Endothelial cell (in vitro differentiated cells): Measurements from ENCODE around the gene ENDOU. TPM values are rescaled to one million over a fixed set of nuclear protein-coding genes. Genes with fewer than 3 reads are reported as not detected.
"Not testable (repeated sequence)": the region's sequence is repeated elsewhere in the genome, so short reads cannot be mapped to it uniquely, and the experiment has no call there.

ENCODE experiments used
- DNase-seq: peaks from one replicate; pipeline ENCODE4 v3.0.0; 2021; ENCODE audit warnings: low spot score
- H3K27ac Mint-ChIP-seq: one replicate; pipeline ENCODE4 v1.8.0; 2021; ENCODE audit warnings: mixed read lengths, inconsistent platforms; ENCODE audit not compliant: unreplicated experiment
- H3K27me3 Mint-ChIP-seq: one replicate; pipeline ENCODE4 v1.8.0; 2021; ENCODE audit warnings: mild to moderate bottlenecking, moderate library complexity, mixed read lengths, inconsistent platforms; ENCODE audit not compliant: unreplicated experiment
- H3K36me3 Mint-ChIP-seq: one replicate; pipeline ENCODE4 v1.8.0; 2021; ENCODE audit warnings: mild to moderate bottlenecking, low read depth, mixed read lengths, inconsistent platforms; ENCODE audit not compliant: unreplicated experiment
- H3K4me1 Mint-ChIP-seq: one replicate; pipeline ENCODE4 v1.8.0; 2021; ENCODE audit warnings: mild to moderate bottlenecking, mixed read lengths, inconsistent platforms; ENCODE audit not compliant: unreplicated experiment
- H3K4me3 Mint-ChIP-seq: one replicate; pipeline ENCODE4 v1.8.0; 2021; ENCODE audit warnings: mild to moderate bottlenecking, mixed read lengths, inconsistent platforms; ENCODE audit not compliant: unreplicated experiment
- H3K9me3 Mint-ChIP-seq: one replicate; pipeline ENCODE4 v1.8.0; 2021; ENCODE audit warnings: mixed read lengths, inconsistent platforms; ENCODE audit not compliant: unreplicated experiment
- total RNA-seq: library from RNA; stranded (reverse); fragmentation: NEBNext Ultra II Directional; extraction: Animal tissue kit (Norgen Biotek cat#: 25700); gene quantifications from one replicate; pipeline ENCODE4 v1.2.1, GENCODE V29; 2021; ENCODE audit not compliant: unreplicated experiment
- TF ChIP-seq, protein P1 (sequence below): fragments of 200-600 bp; sonication (generic); IDR thresholded peaks from one replicate; pipeline ENCODE4 v1.5.0; 2021; ENCODE audit warnings: antibody characterized with exemption; ENCODE audit not compliant: unreplicated experiment

The ENDOU gene
- total RNA-seq, 1 donor from 2014 or later, result 1.6 TPM

- TF ChIP-seq, protein P1, sequence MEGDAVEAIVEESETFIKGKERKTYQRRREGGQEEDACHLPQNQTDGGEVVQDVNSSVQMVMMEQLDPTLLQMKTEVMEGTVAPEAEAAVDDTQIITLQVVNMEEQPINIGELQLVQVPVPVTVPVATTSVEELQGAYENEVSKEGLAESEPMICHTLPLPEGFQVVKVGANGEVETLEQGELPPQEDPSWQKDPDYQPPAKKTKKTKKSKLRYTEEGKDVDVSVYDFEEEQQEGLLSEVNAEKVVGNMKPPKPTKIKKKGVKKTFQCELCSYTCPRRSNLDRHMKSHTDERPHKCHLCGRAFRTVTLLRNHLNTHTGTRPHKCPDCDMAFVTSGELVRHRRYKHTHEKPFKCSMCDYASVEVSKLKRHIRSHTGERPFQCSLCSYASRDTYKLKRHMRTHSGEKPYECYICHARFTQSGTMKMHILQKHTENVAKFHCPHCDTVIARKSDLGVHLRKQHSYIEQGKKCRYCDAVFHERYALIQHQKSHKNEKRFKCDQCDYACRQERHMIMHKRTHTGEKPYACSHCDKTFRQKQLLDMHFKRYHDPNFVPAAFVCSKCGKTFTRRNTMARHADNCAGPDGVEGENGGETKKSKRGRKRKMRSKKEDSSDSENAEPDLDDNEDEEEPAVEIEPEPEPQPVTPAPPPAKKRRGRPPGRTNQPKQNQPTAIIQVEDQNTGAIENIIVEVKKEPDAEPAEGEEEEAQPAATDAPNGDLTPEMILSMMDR, result no peak
- Mint-ChIP-seq H3K27ac (no peak overlapping the region), H3K36me3 (peaks cover 13% of the 10 kb centered on the region), H3K4me1 (no peaks in the 10 kb centered on the region), H3K27me3 (no peaks in the 10 kb centered on the region), H3K4me3 (no peak overlapping the region), H3K9me3 (no peaks in the 10 kb centered on the region)
- no peak for DNase-seq
Measured at GRCh38 chr12:47687636-47688035, 37.7 kb downstream of the ENDOU start.

DNA sequence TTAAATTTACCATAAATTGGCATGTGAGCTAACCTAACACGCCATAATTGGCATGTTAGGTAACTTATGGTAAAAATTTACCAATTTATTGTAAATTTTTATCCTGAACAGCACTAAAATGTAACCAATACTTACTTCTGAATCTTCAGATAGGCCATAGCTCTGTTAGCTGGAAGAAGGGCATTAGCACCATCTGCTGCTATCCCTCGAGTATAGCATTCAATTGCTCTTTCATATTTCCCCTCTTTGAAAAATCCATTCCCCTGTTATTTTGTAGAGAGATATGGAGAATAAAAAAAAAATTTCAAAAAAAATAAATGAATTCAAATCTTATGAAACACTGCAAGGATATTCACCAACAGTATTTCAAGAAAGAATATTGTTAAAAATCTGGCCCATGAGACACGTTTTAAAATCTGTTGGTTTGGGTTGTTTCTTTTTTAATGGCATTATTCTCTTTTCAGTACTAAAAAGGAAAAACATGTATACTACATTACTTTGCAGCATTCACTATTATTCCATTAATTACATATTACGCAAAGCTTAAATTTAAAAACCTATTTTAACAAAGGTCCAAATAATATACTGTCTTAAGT lies 38.5 kb downstream of the ENDOU start:
- H3K4me1 Mint-ChIP-seq, result no peaks in the 10 kb centered on the region
- H3K27me3 Mint-ChIP-seq, result no peaks in the 10 kb centered on the region
- H3K9me3 Mint-ChIP-seq, result no peaks in the 10 kb centered on the region
- H3K36me3 Mint-ChIP-seq, result peaks cover 4% of the 10 kb centered on the region
- TF ChIP-seq, protein P1, result peak; percentile 14
- DNase-seq, result peak; percentile 30
- no peak overlapping the region for H3K4me3 Mint-ChIP-seq
- no peak overlapping the region for H3K27ac Mint-ChIP-seq

DNA sequence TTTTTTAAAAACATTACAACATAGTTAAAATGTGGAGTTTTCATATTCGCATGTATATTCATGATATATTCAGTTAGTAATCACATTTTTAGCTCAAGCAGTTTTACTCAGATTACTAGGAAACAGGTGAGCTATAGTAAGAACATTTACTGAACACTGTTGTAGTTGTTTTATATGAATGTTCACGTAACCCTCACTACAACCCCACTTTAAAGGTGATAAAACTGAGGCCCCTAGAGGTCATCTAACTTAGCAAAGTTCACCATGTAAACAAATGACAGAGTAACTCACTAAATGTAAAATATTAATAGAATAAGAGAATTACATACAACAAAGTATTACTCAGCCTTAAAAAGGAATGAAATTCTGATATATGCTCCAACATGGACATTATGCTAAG lies 45.5 kb downstream of the ENDOU start:
- Mint-ChIP-seq H3K9me3 (no peaks in the 10 kb centered on the region), H3K36me3 (peaks cover 20% of the 10 kb centered on the region), H3K4me3 (no peak overlapping the region), H3K27me3 (no peaks in the 10 kb centered on the region), H3K27ac (no peak overlapping the region), H3K4me1 (peaks cover 4% of the 10 kb centered on the region)
- DNase-seq, result no peak
- TF ChIP-seq, protein P1, result no peak

GRCh38 chr12:47672068-47672467 lies 53.2 kb downstream of the ENDOU start:
- H3K36me3 Mint-ChIP-seq, result peaks cover 14% of the 10 kb centered on the region
- peak overlapping the region; percentile 32 for H3K27ac Mint-ChIP-seq
- no peaks in the 10 kb centered on the region for H3K27me3 Mint-ChIP-seq
- no peaks in the 10 kb centered on the region for H3K9me3 Mint-ChIP-seq
- no peak overlapping the region for H3K4me3 Mint-ChIP-seq
- TF ChIP-seq, protein P1, result no peak
- H3K4me1 Mint-ChIP-seq, result no peaks in the 10 kb centered on the region
- no peak for DNase-seq

DNA sequence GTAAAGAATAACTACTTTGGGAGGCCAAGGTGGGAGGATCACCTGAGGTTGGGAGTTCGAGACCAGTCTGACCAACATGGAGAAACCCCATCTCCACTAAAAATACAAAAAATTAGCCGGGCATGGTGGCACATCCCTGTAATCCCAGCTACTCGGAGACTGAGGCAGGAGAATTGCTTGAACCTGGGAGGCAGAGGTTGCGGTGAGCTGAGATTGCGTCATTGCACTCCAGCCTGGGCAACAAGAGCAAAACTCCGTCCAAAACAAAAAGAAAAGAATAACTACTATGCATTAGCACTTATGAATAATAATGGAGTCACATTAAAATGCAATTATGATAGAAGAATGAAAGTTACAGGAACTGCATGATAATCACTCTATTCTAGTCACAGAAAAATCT lies 57.4 kb downstream of the ENDOU start:
- H3K27me3 Mint-ChIP-seq, H3K9me3 Mint-ChIP-seq, DNase-seq, H3K4me1 Mint-ChIP-seq, H3K27ac Mint-ChIP-seq, H3K4me3 Mint-ChIP-seq: not testable (repeated sequence)
- H3K36me3 Mint-ChIP-seq, result peaks cover 10% of the 10 kb centered on the region

Other genes with a start within 250 kb of the ENDOU start
- gene RPAP3, start 19.5 kb downstream of the ENDOU start, total RNA-seq, result 36.8 TPM
- 81.5 TPM for gene RAPGEF3, start 33.4 kb upstream of the ENDOU start, total RNA-seq
- 65.5 TPM for gene SLC48A1, start 47.7 kb upstream of the ENDOU start, total RNA-seq
- gene HDAC7, start 94.4 kb upstream of the ENDOU start, total RNA-seq, result 387 TPM
- gene VDR, start 179.5 kb upstream of the ENDOU start, total RNA-seq, result 2.3 TPM
- 41.0 TPM for gene TMEM106C, start 238.1 kb upstream of the ENDOU start, total RNA-seq